H9 (cell line): Measurements from ENCODE around the gene GAREM1. TPM values are rescaled to one million over a fixed set of nuclear protein-coding genes. Genes with fewer than 3 reads are reported as not detected.

Experiments
- DNase-seq: peaks from one replicate; pipeline ENCODE4 v3.0.0-alpha.2; 2017
- H2AFZ ChIP-seq: one replicate; pipeline ENCODE4 v1.6.1; 2013; ENCODE audit warnings: mild to moderate bottlenecking, low read length, control low read depth, moderate library complexity
- H2AK5ac ChIP-seq: 2 replicates; pipeline ENCODE4 v1.6.1; 2013; ENCODE audit warnings: low read length, control low read depth, mixed read lengths; ENCODE audit not compliant: insufficient read length
- H2BK120ac ChIP-seq: one replicate; pipeline ENCODE4 v1.6.1; 2013; ENCODE audit warnings: low read depth, mild to moderate bottlenecking, low read length, control low read depth, inconsistent platforms; ENCODE audit not compliant: poor library complexity, severe bottlenecking
- H2BK12ac ChIP-seq: 2 replicates; pipeline ENCODE4 v1.6.1; 2013; ENCODE audit warnings: low read length, control low read depth, mixed read lengths, low read depth; ENCODE audit not compliant: insufficient read length
- H2BK15ac ChIP-seq: 2 replicates; pipeline ENCODE4 v1.6.1; 2013; ENCODE audit warnings: low read depth, low read length, control low read depth
- H2BK20ac ChIP-seq: one replicate; pipeline ENCODE4 v1.6.1; 2013; ENCODE audit warnings: low read depth, mild to moderate bottlenecking, low read length, control low read depth, inconsistent platforms; ENCODE audit not compliant: poor library complexity, severe bottlenecking
- H2BK5ac ChIP-seq: 2 replicates; pipeline ENCODE4 v1.6.1; 2013; ENCODE audit warnings: low read length, control low read depth, mixed read lengths; ENCODE audit not compliant: insufficient read length
- H3K14ac ChIP-seq: 2 replicates; pipeline ENCODE4 v1.6.1; 2013; ENCODE audit warnings: low read length, control low read depth; ENCODE audit not compliant: insufficient read depth
- H3K18ac ChIP-seq: 2 replicates; pipeline ENCODE4 v1.6.1; 2013; ENCODE audit warnings: low read depth, mild to moderate bottlenecking, mixed read lengths, low read length, control low read depth; ENCODE audit not compliant: insufficient read length
- H3K23ac ChIP-seq: 2 replicates; pipeline ENCODE4 v1.6.1; 2013; ENCODE audit warnings: low read length, control low read depth, mixed read lengths, low read depth; ENCODE audit not compliant: insufficient read length
- H3K23me2 ChIP-seq: 2 replicates; pipeline ENCODE4 v1.6.1; 2013; ENCODE audit warnings: low read depth, mild to moderate bottlenecking, mixed read lengths, low read length, control low read depth; ENCODE audit not compliant: insufficient read length, poor library complexity, severe bottlenecking
- H3K27ac ChIP-seq: 2 replicates; pipeline ENCODE4 v1.5.1; 2013; ENCODE audit warnings: low read length, control low read depth, mixed read lengths, low read depth; ENCODE audit not compliant: insufficient read length
- H3K27me3 ChIP-seq: 2 replicates; pipeline ENCODE4 v1.6.1; 2013; ENCODE audit warnings: low read length, control low read depth, inconsistent platforms; ENCODE audit not compliant: insufficient read depth
- H3K4ac ChIP-seq: 2 replicates; pipeline ENCODE4 v1.6.1; 2013; ENCODE audit warnings: low read depth, mild to moderate bottlenecking, control low read depth, inconsistent platforms, low read length, moderate library complexity
- H3K4me1 ChIP-seq: 2 replicates; pipeline ENCODE4 v1.6.1; 2013; ENCODE audit warnings: low read length, control low read depth, inconsistent platforms; ENCODE audit not compliant: insufficient read depth
- H3K4me2 ChIP-seq: 2 replicates; pipeline ENCODE4 v1.6.1; 2013; ENCODE audit warnings: low read length, control low read depth, mixed read lengths; ENCODE audit not compliant: insufficient read length, insufficient read depth
- H3K56ac ChIP-seq: 2 replicates; pipeline ENCODE4 v1.6.1; 2013; ENCODE audit warnings: low read depth, mild to moderate bottlenecking, mixed read lengths, low read length, control low read depth; ENCODE audit not compliant: insufficient read length
- H3K79me1 ChIP-seq: 2 replicates; pipeline ENCODE4 v1.6.1; 2013; ENCODE audit warnings: low read depth, mild to moderate bottlenecking, moderate library complexity, low read length, control low read depth, inconsistent platforms; ENCODE audit not compliant: insufficient read depth, poor library complexity, severe bottlenecking
- H3K79me2 ChIP-seq: 2 replicates; pipeline ENCODE4 v1.6.1; 2013; ENCODE audit warnings: low read length, control low read depth, inconsistent platforms; ENCODE audit not compliant: insufficient read depth
- H3K9ac ChIP-seq: 2 replicates; pipeline ENCODE4 v1.6.1; 2013; ENCODE audit warnings: low read length, control low read depth, mixed read lengths; ENCODE audit not compliant: insufficient read length; ENCODE audit errors: extremely low read depth
- H3K9me3 ChIP-seq: one replicate; pipeline ENCODE4 v1.6.1; 2013; ENCODE audit warnings: low read depth, low read length, inconsistent platforms; ENCODE audit not compliant: control insufficient read depth
- H3T11ph ChIP-seq: one replicate; pipeline ENCODE4 v1.6.1; 2013; ENCODE audit warnings: mild to moderate bottlenecking, low read length, control low read depth, inconsistent platforms
- H4K20me1 ChIP-seq: one replicate; pipeline ENCODE4 v1.6.1; 2013; ENCODE audit not compliant: control insufficient read depth, insufficient read length, insufficient read depth
- H4K5ac ChIP-seq: 2 replicates; pipeline ENCODE4 v1.6.1; 2013; ENCODE audit warnings: low read depth, mild to moderate bottlenecking, mixed read lengths, low read length, control low read depth; ENCODE audit not compliant: insufficient read length
- H4K8ac ChIP-seq: replicated peaks from 2 replicates; pipeline ENCODE4 v1.6.1; 2013; ENCODE audit warnings: low read length, control low read depth, mixed read lengths, low read depth; ENCODE audit not compliant: insufficient read length
- H4K91ac ChIP-seq: 2 replicates; pipeline ENCODE4 v1.6.1; 2013; ENCODE audit warnings: low read depth, mild to moderate bottlenecking, moderate library complexity, mixed read lengths, low read length, control low read depth; ENCODE audit not compliant: insufficient read length
- H3K27ac Mint-ChIP-seq, 3 experiments: 2 replicates in 2 of 3; 3 replicates in 1 of 3; pipeline ENCODE4 v1.8.0; 2020 to 2021; ENCODE audit warnings: mixed read lengths in 3 of 3, mild to moderate bottlenecking in 1 of 3, moderate library complexity in 1 of 3
- H3K27me3 Mint-ChIP-seq: 2 replicates; pipeline ENCODE4 v1.8.0; 2021; ENCODE audit warnings: low read depth, mild to moderate bottlenecking, moderate library complexity, mixed read lengths
- H3K36me3 Mint-ChIP-seq, 3 experiments: 2 replicates in 2 of 3; 3 replicates in 1 of 3; pipeline ENCODE4 v1.8.0; 2020 to 2021; ENCODE audit warnings: low read depth in 3 of 3, mixed read lengths in 3 of 3; ENCODE audit not compliant: insufficient read depth in 1 of 3
- H3K4me1 Mint-ChIP-seq, 2 experiments: 2 replicates each; pipeline ENCODE4 v1.8.0; 2020; ENCODE audit warnings: mixed read lengths in 2 of 2
- H3K4me3 Mint-ChIP-seq, 2 experiments: 2 replicates in 1 of 2; 3 replicates in 1 of 2; pipeline ENCODE4 v1.8.0; 2020 to 2021; ENCODE audit warnings: mild to moderate bottlenecking in 2 of 2, mixed read lengths in 2 of 2, moderate library complexity in 1 of 2
- H3K9me3 Mint-ChIP-seq, 2 experiments: 2 replicates in 1 of 2; 3 replicates in 1 of 2; pipeline ENCODE4 v1.8.0; 2020; ENCODE audit warnings: mild to moderate bottlenecking in 2 of 2, mixed read lengths in 2 of 2, moderate library complexity in 1 of 2
- CTCF ChIP-seq: fragments of 200-600 bp; sonication (generic); conservative IDR thresholded peaks from 3 replicates; pipeline ENCODE4 v1.8.0; 2021; ENCODE audit warnings: antibody characterized with exemption, mild to moderate bottlenecking
- WGBS: extraction: QIAGEN DNeasy Blood & Tissue Kit; methylation state at CpG from one replicate; pipeline ENCODE4 v1.1.7; 2013; ENCODE audit warnings: missing lambda C conversion rate, low lambda C conversion rate, mixed read lengths; ENCODE audit not compliant: insufficient read length; ENCODE audit errors: extremely low coverage; 5-methylcytosine and 5-hydroxymethylcytosine counted together
- total RNA-seq: library from RNA; stranded (reverse); gene quantifications from 2 replicates; pipeline ENCODE4 v1.2.1, GENCODE V29; 2021

Gene GAREM1
- total RNA-seq, 1 experiment from 2014 or later, result 4.4 TPM

- Histone ChIP-seq H2BK12ac (no peak overlapping the region), H2AK5ac (no peak overlapping the region), H3K56ac (no peak overlapping the region), H3K4me2 (no peak overlapping the region), H3K14ac (no peak overlapping the region), H3K79me1 (no peaks in the 10 kb centered on the region), H2BK15ac (no peak overlapping the region), H2BK5ac (no peak overlapping the region), H4K91ac (no peak overlapping the region), H2BK20ac (no peak overlapping the region), H2AFZ (no peak overlapping the region), H3K23me2 (no peaks in the 10 kb centered on the region), H3K4me1 (no peaks in the 10 kb centered on the region; the same call in 1 of the 2 replicates), H3K23ac (no peak overlapping the region), H4K5ac (no peak overlapping the region), H3K9ac (no peak overlapping the region), H3K27me3 (no peaks in the 10 kb centered on the region), H3T11ph (no peak overlapping the region), H4K8ac (no peak overlapping the region), H3K18ac (no peak overlapping the region), H3K4ac (no peak overlapping the region), H3K9me3 (no peaks in the 10 kb centered on the region), H3K27ac (no peak overlapping the region), H3K79me2 (no peaks in the 10 kb centered on the region; the same call in 1 of the 2 replicates), H4K20me1 (no peaks in the 10 kb centered on the region), H2BK120ac (no peak overlapping the region)
- DNase-seq, result no peak
- Mint-ChIP-seq H3K27me3 (no peaks in the 10 kb centered on the region), H3K36me3 (no peaks in the 10 kb centered on the region; a peak in 1 of 7 replicates), H3K4me1 (peaks cover 34 to 35% of the 10 kb centered on the region in 2 experiments), H3K9me3 (no peaks in the 10 kb centered on the region), H3K4me3 (no peak overlapping the region), H3K27ac (no peak overlapping the region)
- no CpG with 5 or more reads among the region's 5 CpGs for WGBS
- no peak for TF ChIP-seq CTCF
Observed at GRCh38 chr18:32244881-32245280, 225.8 kb downstream of the GAREM1 start.
